ENCODE measurements around the gene PSMA6.

Gene PSMA6

GRCh38 chr14:35261774-35262173 is 30.4 kb upstream of the PSMA6 start:
- H3K27ac ChIP-seq: no peak overlapping the region
- TF ChIP-seq CTCF (conservative IDR thresholded peaks at IDR 0.05) (no peak), ZFX (IDR thresholded peaks at IDR 0.05) (no peak)

DNA sequence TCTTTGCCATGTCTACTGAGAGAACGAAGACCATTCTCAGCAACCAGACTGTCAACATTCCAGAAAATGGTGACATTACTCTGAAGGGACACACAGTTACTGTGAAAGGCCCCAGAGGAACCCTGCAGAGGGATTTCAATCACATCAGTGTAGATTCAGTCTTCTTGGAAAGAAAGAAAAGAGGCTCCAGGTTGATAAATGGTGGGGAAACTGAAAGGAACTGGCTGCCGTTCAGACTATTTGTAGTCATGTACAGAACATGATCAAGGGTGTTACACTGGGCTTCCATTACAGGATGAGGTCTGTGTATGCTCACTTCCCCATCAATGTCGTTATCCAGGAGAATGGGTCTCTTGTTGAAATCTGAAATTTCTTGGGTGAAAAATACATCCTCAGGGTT is 29.7 kb upstream of the PSMA6 start:
- TF ChIP-seq ZFX (IDR thresholded peaks at IDR 0.05): no peak
- TF ChIP-seq CTCF (conservative IDR thresholded peaks at IDR 0.05): no peak
- no peak overlapping the region for H3K27ac ChIP-seq

DNA sequence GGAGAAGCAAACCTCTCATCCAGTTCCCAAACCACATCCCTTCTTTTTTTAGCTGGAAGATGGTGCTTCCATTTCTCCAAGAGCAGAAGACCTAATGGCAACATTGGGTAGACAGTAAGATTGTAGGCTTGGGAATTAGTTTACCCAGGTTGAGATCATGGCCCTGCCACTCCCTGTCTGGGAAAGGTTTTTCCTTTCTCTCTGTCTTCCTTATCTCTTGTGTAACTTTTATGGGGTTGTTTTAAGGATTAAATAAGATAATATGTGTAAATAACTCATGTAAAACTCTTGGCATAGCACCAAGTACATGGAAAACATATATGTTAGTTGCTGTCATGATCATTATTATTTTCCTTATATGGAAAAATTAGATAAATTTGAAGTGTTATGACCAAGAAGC is 23.2 kb upstream of the PSMA6 start:
- TF ChIP-seq CTCF (conservative IDR thresholded peaks at IDR 0.05) (no peak), ZFX (IDR thresholded peaks at IDR 0.05) (no peak)
- no peak overlapping the region for H3K27ac ChIP-seq

DNA sequence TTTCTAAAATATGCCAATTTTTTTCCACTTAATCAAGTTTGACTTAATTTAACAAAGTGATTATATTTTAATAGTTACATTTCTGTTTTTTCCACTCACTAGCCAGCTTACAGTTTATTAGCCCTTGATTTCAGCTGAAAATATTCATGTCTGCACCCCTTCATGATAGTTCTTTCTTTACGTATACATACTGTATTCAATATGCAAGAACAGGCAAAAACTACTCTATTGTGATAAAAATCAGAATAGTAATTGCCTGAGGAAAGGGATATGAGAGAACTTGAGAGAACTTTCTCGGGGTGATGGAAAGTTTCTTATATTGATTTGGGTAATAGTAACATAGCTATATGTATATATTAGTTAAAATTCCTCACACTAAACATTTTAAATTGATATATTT is 17.4 kb upstream of the PSMA6 start:
- TF ChIP-seq ZFX (IDR thresholded peaks at IDR 0.05) (no peak), CTCF (conservative IDR thresholded peaks at IDR 0.05) (no peak)
- no peak overlapping the region for H3K27ac ChIP-seq

GRCh38 chr14:35277179-35277578 is 15.0 kb upstream of the PSMA6 start:
- no peak for TF ChIP-seq ZFX (IDR thresholded peaks at IDR 0.05)
- TF ChIP-seq CTCF (conservative IDR thresholded peaks at IDR 0.05): no peak
- no peak overlapping the region for H3K27ac ChIP-seq

DNA sequence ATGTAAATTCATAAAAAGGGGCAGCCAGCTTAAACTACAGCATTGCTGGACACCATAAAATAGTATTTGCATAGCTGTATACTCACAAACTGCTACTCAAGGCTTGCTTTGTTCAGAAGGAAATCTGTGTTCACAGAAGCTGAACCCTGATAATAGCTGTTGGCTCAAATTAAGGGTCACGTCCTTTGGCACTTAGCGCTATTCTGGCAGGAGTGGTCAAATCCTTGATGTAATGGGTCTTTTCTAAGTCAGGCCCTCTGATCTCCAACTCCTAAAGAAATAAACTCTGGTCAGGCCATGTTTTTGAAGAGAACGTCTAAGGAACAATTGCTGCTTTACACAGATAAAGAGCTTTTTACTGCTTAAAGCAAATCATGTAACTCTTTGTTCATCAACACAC is 12.8 kb upstream of the PSMA6 start:
- no peak for TF ChIP-seq ZFX (IDR thresholded peaks at IDR 0.05)
- TF ChIP-seq CTCF (conservative IDR thresholded peaks at IDR 0.05): no peak
- no peak overlapping the region for H3K27ac ChIP-seq

DNA sequence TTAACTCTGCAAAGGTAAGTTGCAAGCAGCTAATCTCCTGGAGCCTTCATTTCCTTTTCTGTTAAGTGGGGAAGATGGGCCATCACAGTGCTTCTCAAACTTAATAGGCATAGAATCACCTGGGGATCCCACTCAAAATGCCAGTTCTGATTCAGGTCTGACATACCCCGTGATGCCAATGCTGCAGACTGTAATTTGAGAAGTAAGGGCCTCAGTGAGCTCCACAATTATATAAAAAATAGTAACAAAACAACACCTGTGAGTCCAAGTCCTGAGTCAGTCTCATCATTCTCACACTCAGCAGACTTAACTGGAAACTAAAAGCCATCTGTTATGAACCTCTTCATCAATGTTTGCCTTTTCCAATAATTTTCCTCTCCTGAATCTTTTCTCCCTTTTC is 10.8 kb upstream of the PSMA6 start:
- no peak overlapping the region for H3K27ac ChIP-seq
- TF ChIP-seq CTCF (conservative IDR thresholded peaks at IDR 0.05): no peak
- TF ChIP-seq ZFX (IDR thresholded peaks at IDR 0.05): no peak
